Superior temporal gyrus (tissue), 1 donor: ENCODE results near the gene BTBD16.

Experiments
- DNase-seq: peaks from one replicate; pipeline ENCODE4 v3.0.0-alpha.2; 2016; ENCODE audit errors: extremely low spot score

BTBD16 gene

GRCh38 chr10:122271076-122271475 lies at the start of gene BTBD16:
TSS of gene BTBD16 (plus strand) at chr10:122271296. CDS start at chr10:122275082, 3,786 bp downstream.
- no peak for DNase-seq

GRCh38 chr10:122221958-122222357 lies 49.1 kb upstream of the BTBD16 start:
- DNase-seq, result no peak

- DNase-seq, result no peak
These were observed 48.5 kb upstream of the BTBD16 start for GRCh38 chr10:122222638-122223037.

DNA sequence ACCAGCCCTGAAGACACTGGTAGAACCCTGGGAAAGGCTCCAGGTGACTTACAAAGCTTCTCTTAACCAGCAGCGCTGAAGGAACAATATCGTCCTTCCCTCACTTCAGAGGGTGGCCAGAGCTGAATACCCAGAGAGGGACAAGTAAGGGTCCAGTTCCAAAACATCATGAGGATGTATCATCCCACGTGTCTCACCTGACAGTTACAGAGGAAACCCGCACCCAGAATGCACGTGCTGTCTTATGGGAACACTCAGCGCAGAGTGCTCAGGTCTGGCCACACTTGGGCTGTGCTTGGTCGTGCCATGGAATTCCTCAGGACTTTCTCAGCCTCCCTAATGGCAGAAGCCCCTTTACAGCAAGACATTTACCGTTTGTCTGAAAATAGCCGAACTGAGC lies 46.9 kb upstream of the BTBD16 start:
- no peak for DNase-seq

DNA sequence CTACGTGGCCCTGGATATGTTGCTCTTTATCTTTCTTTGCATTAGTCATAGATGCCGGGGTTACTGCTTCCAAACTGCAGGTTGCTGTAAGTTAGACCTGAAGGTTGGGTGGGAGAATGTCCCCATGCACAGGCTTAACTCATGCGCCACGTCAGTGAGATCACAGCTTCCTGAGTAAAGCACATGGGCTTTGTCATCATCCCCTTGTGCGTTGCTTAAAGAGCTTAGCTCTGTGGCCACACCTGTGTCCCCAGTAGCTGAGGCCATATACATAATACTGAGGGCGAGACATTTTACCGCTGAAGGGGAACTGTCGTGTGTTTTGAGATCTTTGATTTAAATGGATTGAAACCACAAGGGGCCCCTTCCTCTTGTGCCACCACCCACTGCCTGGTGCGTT lies 45.8 kb upstream of the BTBD16 start:
- no peak for DNase-seq

GRCh38 chr10:122227754-122228153 lies 43.3 kb upstream of the BTBD16 start:
- DNase-seq, result no peak

DNA sequence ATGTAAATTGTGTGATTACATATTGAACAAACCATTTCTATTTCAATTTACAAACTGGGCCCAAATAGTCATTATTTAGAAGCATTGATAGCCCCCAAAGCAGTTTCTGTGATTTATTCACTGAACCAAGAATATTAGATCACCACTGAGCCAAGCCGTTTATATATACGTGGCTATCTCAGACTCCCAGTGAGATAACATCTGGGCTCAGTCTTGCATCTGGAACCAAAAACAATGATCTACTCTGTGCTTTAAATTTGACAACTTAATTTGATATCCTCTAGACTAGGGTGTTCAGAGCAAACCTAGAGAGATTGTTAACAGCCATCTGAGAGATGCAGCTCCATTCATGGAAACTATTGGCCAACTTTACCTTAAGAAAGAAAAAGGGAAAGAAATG lies 41.4 kb upstream of the BTBD16 start:
- no peak for DNase-seq

GRCh38 chr10:122230222-122230621 lies 40.9 kb upstream of the BTBD16 start:
- DNase-seq, result no peak

- DNase-seq, result peak; percentile 51
These were observed 38.3 kb upstream of the BTBD16 start for GRCh38 chr10:122232769-122233168.

GRCh38 chr10:122233857-122234348 lies 37.2 kb upstream of the BTBD16 start:
- no peak for DNase-seq

- no peak for DNase-seq
These were observed 36.7 kb upstream of the BTBD16 start for GRCh38 chr10:122234416-122234815.

DNA sequence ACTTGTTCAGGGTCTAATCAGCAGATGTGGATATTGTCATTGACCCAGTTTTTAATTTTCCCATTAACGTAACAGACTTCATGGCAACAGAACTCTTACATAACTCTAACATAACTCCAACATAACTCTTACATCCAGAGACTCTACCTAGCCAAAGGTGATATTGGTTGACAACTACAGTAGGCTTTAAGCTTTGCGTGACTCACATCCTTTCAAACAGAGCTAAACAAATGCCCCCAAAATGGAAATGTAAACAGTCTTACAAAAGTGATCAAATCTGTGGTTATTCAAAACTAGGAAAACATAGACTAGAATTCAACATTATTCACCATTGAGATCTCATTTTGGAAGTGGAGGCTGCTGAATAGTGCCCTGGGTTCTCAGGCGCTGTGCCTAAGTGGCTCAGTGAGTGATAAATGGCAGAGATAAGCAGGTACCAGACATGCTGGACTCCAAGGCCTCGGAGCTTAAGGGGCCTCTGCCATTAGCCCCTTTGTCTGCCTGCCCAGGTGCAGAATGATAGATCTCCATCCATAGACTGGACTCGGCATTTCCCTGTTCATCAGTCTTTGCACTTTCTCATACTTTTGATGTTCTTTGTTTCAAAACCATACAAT lies 34.3 kb upstream of the BTBD16 start:
- no peak for DNase-seq

GRCh38 chr10:122237331-122237990 lies 33.6 kb upstream of the BTBD16 start:
- DNase-seq, result no peak

DNA sequence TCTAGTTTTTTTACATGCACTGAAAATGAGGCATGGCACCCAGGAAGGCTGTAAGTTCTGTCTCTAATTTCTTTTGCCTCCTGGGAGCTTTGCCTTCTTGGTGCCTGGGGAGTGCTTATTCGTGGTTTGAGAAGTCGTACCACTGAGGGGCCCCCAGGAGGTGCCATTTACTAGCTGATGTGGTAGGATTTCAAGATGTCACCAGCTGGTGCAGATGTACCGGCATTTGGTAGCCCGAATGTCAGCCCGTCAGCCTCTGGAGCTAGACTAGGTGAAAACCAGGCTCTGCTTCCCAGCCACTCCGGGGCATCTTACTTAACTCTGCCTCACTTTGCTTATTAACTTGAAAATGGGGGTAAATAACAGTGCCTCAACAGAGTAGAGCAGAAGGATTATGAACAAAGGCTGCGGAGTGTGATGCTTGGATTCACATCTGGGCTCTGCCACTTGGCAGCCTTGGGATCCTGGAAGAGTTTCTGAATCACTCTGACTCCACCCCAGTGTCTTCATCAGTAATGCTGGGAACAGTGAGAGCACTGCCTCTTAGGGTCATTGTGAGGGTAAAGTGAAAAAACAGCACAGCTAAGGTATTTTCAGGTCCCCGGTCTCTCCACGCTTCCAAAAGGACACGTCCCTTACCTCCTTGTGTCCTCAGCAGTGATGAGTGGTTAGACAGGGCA lies 31.4 kb upstream of the BTBD16 start:
- DNase-seq, result no peak

DNA sequence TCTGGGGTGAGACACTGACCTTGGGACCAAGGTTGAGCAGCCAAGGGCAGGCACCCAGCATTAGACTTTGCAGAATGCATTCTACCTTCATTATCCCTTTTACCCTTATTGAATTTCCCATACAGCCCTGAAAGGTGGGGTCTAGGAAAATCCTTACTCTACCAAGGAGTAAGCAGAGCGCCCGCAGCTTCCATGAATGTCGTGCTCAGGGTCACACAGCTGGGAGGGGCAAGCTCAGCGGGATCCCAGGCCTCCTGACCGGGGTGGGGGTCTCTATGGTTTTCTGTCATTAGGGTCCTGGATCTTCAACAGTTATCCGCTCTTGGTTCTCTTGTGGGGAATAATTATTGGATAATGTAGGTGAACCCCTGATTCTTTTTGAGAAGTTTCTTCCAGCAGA lies 30.7 kb upstream of the BTBD16 start:
- DNase-seq, result no peak

DNA sequence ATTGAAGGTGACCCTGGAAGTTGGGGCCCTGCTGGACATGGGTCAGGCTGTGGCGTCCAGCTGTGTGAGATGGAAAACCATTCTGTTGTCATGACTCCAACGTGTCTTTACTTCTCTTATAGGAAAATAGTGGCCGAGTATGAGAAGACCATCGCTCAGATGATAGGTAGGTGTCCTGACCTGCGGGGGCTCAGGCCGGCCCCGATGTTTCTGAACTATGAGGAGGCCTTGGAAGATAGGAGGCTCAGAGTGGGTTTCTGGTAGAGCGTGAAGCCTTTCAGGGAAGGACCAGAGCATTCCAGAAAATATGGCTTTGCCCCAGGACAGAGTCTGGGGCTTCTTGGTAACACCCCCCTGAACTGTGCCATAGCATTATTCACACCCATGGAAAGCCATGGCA lies 29.3 kb upstream of the BTBD16 start:
- DNase-seq, result no peak

DNA sequence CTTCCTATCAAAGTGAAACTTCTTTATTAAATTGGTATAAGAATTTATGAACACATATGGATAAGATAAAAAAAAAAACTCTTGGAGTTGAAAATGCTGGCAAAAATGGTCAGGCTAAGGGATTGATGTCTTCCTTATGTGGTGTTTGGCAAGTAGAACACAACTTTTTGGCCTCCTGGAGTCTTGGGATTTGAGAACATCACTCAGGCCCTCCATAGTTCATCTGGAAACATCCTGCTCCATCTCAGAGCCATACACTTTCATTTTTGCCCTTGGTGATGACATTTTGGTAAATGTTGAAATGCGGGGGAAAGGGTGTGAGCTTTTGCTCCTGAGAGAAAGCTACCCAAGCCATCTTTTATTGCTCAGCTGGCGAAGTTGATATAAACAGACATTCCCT lies 27.5 kb upstream of the BTBD16 start:
- DNase-seq, result no peak

DNA sequence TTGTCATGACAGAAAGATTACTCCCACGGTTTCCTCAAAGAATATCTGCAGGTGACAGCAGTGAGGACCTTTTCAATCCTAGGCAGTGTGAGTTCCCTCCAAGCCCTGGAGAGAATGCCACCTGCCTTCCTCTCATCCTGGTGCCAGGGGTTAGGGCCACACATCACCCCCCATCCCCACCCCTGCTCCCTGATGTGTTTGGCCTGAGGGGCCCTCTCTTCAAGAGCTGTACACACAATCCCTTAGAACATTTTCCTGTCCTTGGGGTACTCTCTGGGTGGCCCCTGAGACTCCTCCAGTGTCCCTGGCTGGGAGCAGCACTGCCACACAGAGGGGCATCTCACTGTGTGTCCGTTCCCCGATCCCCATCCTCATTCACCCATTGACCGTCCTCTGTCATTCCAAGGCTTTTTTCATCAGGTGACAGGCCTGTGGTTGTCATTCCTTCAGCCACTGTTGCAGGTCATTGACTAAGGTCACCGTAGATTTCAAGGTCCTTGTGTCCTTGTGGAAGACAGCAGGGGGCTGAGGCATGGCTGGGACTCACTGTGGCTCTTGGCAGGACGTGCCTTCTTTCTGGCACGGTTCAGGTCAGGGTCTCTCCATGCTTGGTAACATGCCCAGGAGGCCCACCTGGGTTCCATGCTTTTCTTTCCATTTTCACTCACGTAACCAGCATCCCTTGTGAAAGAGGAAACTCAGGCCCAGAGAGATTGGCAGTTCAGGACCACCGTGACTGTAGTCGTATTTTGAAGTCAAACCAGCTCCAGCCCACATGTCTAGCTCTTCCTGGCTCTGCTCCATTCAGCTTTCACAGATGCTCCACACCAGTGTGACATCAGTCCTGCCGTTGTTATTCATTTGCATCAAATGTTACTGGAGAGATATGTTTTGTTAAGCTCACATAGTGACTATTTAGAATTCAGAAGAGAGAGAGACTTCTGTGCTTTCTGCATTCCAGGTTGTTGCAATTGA lies 26.8 kb upstream of the BTBD16 start:
- no peak for DNase-seq

DNA sequence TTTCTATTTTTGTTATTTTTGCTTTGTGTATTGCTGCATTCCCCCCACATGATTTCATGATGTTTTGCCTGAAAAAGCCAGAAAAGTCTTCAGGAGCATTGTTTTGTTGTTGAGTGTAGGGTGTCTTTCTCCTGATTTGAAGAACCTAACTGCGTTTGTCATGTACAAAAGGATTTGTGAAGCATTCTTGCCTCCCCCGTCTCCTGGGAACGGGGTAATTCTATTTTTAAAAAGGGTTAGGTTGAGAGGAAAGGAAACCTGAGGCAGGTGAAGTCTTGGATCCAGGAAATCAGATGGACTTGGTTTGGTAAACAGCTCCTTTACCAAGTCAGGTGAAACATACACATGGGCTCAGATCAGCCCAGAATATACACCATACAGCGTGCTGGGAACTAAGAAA lies 26.0 kb upstream of the BTBD16 start:
- DNase-seq, result no peak

- DNase-seq, result no peak
These were observed 25.2 kb upstream of the BTBD16 start for GRCh38 chr10:122245897-122246296.

DNA sequence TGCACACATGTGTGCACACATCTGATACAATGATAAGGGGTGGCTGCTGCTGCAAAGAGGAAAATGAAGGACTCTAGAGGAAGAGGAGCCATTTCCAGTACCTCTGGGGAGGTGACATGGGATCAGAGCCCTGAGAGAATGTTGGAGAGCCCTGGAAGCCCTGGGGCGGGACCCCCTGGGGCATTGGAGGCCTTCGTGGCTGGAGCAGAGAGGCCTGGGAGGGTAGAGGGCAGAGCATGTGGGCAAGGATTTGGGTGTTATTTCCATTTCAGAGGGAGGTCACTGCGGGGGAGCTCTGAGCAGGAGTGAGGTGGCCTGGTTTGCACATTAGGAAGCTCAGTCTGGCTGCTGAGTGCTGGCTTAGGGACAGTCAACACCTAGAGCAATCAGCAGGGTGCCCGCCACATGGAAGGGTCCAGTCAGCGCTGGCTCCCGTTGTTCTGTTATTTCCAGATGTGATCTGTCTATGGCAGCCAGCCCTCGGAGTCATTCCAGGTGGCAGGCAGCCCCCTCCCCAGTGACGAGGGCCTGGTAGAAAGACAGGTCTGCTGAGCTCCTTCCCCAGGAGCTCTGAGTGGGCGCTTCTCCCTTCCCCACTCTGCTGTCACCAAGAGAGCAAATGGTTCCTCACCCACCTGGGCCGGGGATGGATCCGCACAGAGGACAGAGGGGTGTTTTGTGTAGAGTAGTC lies 24.1 kb upstream of the BTBD16 start:
- no peak for DNase-seq
